GM21528 (cell line): Measurements from ENCODE around the gene BCL7C.

ENCODE experiments used
- ATAC-seq: cut with Tn5 transposase; IDR thresholded peaks from one replicate; pipeline ENCODE4 v1.9.1; 2021; ENCODE audit warnings: mild to moderate bottlenecking, moderate library complexity; ENCODE audit not compliant: unreplicated experiment, low FRiP score

BCL7C gene

DNA sequence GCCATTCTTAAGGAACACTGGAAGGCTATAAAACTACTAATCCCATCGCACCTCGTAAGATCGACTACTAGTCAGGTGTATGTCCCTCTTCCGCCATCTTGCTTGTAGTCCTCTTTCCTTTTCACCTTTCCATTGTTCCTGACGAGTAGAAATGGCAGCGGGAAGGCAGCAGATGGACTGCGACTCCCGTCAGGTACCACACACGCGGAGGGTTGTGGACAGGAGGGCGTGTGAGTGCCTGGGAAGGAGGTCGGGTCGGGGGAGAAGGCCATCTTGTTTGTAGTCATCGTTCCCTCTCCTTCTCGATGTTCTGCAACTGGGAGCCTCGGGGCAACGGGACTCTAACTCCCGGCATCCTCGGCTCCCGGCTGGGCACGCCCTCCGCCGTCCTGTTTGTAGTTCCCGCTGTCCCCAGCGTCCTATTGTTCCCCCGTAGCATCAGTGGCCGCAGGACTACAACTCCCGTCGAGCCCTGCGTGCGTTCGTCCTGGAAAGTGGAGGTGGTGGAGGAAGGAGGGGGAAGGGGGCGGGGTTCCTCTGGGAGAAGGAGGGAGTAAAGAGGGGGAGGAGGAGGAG, 29.2 kb upstream of the BCL7C start:
- peak; percentile 53 for ATAC-seq

DNA sequence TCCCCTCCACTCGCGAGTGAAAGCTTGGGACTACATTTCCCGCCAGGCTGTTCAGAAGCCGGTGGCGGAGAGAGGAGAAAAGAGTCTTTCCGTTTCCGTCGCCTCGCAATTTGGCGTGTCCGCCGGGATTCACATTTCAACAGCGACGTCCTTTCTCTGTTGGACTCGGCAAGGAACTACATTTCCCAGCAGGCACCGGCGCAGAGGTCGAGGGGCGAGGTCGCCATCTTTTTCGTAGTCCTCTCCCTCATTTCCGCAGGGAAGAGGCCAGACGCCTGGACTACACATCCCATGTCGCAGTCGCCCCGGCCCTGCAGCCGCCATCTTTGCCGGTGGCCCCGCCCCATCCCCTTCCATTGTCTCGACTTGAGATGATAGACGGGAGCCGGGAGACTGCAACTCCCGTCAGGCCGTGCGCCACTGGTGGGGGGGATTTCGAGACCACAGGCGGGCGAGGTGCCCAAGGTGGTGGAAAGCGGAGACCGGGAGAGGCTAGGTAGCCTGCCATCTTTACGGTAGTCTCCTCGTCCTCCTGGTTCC, 28.6 kb upstream of the BCL7C start:
- ATAC-seq = peak; percentile 78

DNA sequence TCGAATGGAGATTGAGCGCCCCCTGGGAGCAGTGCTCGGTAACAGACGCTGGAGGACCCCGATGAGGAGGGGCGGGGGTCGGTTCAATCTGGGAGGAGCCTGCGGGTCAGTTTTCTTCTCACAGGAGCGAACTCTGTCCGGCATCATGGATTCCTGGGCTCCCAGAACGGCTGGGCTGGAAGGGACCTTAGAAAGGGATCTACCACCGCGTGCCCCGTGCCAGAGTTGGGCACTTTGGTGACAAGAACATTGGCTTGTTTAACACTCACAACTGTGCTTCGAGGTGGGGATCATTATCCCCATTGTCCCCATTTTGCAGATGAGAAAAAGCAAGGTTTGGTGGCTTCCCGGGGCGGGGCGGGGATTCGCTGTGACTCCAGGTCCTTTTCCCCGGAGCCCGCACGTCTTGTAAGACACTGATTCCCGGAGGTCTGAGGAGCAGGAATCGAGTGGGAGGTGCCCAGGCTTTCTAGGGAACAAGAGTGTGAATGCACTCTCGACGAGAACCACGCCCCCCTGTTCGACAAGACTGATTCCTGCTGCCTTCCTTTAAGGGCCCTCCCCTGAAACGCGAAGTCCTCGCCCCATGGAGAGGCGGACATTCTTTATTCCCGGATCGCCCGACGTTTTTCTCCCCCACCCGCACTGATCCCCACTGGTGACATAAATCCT, 28.0 kb upstream of the BCL7C start:
- ATAC-seq = no peak

DNA sequence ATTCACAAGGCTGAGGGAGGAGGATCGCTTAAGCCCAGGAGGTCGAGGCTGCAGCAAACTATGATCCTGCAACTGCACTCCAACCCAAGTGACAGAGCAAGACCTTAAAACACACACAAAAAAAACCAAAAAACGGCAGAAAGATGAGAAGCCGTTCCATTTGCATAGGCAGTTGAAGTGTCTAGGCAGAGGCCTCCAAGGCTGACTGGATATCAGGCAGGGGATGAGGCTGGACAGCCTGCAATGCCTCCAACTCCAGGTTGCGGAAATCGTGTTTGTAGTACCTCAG, 27.5 kb upstream of the BCL7C start:
- no peak for ATAC-seq

DNA sequence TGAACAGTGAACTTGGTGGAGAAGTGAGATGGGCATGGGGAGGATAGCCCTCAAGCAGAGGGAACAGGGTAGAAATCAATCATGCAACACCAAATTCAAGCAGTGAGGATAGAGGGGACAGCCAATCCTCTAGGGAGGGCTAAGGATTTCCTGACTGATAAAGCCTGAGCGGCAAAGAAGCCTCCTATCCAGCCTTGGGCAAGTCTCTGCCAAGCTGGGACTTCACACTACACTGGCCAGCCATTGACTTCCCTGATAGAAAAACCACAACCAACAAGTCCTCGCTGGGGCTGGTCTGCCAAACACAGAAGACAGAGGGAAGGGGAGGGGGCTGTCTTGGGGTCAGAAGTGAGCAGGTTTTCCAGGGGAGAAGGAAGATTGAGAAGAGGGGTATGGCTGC, 27.0 kb upstream of the BCL7C start:
- no peak for ATAC-seq

DNA sequence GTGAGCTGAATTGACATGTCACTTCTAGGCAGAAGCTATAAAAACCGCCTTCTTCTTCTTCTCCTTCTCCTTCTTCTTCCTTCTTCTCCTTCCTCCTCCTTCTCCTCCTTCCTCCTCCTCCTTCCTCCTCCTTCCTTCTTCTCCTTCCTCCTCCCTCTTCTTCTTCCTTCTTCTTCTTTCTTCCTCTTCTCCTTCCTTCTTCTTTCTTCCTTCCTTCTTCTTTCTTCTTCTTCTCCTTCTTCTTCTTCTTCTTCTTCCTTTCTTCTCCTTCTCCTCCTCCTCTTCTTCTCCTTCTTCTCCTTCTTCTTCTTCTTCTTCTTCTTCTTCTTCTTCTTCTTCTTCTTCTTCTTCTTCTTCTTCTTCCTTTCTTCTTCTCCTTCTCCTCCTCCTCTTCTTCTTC, 24.7 kb upstream of the BCL7C start:
- ATAC-seq = no peak

DNA sequence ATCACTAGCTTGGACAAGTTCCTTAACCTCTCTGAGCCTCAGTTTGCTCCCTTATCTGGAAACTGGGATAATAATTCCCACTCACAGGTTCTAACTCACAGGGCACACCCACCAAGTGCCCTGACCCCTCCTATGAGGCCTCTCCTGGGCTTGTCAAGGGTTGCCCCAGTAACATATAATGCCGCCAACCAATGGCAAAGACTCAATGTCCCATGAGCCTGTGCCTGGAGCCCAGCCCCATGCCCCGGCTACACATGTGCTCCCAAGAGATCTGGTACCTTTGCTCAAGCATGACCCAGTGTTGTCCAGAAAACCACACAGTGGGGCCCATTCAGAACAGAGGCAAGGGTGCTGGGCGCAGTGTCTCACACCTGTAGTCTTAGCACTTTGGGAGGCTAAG, 21.0 kb upstream of the BCL7C start:
- no peak for ATAC-seq

DNA sequence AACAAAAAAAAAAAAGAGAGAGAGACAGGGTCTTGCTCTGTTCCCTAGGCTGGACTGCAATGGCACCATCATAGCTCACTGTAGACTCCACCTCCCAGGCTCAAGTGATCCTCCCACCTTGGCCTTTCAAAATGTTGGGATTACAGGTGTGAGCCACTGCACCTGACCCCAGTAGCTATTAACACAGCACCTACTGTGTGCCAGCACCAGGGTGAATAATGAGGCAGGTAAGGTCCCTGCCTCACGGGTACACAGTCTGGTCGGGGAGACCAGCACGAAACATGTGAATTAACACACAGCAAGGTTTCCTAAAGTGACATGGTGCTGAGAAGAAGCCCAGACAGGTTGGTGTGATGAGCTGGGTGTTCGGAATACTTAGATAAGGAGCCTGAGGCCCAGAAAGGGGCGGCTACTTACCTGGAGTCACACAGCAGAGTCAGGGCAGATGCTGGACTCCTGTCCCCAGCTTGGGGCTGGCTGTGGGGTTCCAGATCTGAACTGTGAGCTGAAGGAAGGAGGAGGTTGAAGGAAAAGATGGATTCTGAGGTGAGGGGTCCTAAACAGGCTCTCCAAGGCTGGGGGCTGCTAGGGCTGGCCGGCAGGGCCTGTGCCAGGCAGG, 19.0 kb upstream of the BCL7C start:
- ATAC-seq = no peak

DNA sequence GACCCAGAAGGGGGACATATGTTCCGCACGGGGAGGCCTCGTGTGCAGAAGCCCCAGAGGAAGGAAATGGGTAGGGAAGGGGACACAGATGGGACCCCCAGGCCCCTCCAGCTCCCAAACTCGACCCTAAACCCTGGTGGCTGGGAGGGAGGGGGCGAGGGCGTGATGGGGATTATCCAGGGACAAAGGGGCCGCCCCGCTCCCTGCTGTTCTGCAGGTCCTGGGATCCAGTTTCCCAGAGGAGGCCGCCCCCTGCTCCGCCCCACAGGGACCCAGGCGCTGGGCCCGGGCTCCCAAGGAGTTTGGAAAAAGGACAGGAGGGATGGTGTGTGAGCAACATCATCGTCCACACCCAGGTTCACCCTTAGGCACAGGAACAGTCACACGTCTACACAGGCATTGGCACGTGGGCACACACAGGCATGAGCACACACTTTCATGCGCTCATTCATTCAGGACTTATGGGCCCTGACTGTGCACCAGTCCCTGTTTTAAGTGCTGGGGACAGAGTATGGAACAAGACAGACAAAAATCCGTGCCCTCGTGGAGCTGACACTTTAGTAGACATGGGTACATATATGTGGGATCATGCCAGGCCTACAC, 16.7 kb upstream of the BCL7C start:
- ATAC-seq = no peak

DNA sequence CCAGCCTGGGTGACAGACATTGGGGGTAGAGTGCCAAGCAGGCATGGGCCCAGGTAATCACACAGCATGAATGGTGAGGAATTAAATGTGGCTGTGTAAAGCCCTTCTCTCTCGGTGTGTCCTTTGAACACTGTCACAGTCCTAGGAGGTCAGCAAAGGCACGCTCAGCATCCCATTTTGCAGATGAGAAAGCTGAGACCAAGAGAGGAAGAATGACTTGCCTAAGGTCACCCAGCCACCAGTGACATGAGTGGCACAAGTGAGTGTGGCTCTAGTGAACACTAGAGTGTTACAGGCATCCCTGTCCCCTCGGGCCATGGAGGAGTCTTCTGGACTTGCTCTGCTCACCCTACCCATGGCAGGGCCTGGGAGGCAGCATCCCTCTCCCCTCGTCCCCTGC, 13.2 kb upstream of the BCL7C start:
- no peak for ATAC-seq

DNA sequence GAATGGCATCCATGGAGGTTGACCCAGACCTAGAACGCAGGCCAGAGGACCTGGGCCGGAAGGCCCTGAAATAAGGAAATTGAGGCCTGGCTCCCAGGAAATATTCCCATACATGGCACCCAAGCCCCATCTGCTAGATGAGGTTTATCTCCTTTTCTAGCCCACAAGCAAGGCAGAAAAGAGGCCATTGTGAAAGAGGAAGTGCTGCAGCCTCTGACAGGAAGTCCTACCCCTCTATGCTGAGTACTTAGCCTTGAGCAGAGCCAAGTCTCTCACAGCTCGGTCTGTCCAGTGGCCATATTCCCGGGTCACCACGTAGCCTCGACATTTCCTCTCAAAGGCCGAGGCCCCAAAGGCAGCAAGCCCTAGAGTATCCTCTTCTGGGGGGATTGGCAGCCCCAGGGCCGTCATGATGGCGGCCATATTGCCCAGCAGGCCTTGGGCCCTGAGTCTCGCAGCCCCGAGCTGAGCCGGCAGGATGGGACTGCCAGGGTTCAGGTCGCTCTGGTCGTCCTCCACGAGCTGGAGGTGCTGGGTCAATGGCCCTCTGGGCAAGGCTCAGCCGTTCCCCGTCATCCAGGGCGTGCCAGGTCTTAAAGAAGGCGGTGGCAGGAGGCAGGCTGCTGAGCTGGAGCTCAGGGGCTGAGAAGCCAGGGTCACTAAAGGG, 10.4 kb upstream of the BCL7C start:
- no peak for ATAC-seq

DNA sequence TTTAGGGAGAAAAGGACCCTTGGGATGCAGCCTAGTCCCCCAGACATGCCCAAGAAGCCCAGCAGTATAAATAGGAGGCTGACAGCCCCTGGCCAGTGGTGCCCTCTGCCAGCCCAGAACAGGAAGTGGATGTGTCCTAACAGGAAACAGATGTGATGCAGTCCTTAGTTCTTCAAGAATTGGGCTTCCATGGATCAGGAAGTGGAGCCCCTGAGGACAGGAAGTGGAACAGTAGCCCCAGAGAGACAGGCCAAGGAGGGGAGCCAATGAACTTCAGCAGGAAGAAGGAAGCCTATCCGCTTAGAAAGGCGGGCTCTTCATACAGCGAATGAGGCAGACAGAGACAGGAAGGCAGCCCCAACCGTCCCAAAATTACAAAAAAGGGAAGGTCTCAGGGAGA, 9.7 kb upstream of the BCL7C start:
- no peak for ATAC-seq

DNA sequence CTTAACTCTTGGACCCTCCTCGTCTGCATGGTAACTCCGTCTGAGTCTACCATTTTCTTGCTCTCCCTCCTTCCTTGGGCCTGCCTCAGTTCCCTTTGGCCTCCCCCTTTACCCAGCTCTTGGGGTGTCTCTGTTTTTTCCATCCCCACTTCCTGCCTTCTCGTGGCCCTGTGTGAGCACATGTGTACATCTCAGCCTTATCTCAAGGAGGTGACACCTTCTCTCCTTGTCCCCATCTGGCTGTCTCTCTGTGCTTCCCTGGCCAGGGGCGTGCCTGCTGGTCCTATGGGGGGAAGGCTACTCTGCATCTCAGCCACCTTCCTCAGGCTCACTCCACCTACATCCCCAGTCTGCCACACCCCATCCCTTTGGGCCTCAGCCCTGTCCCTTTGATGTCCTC, 9.1 kb upstream of the BCL7C start:
- no peak for ATAC-seq

DNA sequence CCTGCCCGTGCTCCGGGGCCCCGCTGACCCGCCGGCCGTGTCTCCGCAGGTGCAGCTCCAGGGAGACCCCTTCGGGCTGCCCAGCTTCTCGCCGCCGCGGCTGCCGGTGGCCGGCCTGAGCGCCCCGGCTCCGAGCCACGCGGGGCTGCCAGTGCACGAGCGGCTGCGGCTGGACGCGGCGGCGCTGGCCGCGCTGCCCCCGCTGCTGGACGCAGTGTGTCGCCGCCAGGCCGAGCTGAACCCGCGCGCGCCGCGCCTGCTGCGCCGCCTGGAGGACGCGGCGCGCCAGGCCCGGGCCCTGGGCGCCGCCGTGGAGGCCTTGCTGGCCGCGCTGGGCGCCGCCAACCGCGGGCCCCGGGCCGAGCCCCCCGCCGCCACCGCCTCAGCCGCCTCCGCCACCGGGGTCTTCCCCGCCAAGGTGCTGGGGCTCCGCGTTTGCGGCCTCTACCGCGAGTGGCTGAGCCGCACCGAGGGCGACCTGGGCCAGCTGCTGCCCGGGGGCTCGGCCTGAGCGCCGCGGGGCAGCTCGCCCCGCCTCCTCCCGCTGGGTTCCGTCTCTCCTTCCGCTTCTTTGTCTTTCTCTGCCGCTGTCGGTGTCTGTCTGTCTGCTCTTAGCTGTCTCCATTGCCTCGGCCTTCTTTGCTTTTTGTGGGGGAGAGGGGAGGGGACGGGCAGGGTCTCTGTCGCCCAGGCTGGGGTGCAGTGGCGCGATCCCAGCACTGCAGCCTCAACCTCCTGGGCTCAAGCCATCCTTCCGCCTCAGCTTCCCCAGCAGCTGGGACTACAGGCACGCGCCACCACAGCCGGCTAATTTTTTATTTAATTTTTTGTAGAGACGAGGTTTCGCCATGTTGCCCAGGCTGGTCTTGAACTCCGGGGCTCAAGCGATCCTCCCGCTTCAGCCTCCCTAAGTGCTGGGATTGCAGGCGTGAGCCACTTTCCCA, 8.4 kb upstream of the BCL7C start:
- ATAC-seq = no peak

DNA sequence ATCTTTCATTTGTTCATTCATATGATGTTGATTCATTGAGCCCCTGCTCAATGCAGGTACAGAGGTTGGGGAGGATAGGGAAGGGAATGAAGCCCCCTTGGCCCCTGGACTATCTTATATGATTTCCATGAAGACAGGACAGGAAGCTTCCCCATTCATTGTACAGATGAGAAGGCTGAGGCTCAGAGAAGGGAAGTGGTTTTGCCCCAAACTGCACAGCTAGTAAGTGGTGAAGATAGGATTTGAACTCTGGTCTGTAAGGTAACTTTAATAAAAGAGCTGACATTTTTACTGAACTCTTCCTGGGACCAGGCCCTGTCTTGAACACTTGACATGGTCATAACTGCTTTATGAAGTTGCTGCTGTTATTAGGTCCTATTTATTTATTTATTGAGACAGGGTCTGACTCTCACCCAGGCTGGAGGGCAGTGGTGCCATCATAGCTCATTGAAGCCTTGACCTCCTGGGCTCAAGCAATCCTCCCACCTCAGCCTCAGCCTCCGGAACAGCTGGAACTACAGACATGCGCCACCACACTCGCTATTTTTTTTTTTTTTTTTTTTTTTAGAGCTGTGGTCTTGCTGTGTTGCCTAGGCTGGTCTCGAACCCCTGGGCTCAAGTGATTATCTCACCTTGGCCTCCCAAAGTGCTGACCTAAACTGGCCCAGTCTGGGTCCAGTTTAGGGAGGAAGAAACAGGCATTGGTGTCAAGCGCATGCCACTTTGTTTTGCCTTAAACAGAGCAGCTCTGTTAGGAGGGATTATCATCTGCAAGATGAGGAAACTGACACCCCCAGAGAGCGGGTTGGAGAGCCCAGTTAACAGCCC, 7.5 kb upstream of the BCL7C start:
- ATAC-seq = no peak

DNA sequence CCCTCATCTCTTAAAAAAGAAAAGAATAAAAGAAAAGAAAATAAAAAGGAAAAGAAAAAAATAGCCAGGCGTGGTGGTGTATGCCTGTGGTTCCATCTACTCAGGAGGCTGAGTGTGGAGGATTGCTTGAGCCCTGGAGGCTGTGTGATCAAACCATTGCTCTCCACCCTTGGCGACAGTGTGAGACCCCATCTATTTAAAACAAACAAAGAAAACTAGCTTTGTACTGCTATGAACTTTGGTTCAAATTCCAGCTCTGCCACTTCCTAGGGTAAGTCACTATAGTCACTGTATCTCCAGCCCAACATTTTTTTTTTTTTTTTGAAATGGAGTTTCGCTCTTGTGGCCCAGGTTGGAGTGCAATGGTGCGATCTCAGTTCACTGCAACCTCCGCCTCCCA, 6.7 kb upstream of the BCL7C start:
- ATAC-seq = no peak

DNA sequence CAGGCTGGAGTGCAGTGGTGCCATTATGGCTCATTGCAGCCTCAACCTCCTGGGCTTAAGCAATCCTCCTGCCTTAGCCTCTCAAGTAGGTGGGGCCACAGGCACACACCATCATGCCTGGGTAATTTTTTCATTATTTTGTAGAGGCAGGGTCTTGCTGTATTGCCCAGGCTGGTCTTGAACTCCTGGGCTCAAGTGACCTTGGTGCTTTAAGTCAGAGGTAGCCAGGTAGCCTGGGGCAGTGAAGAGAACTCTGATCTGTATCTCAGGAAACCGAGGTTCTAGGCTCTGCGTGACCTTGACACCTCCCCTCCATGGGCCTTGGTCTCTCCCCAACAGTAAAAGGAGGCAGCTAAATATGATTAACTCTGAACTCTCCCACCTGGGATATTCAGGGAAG, 5.9 kb upstream of the BCL7C start:
- no peak for ATAC-seq

DNA sequence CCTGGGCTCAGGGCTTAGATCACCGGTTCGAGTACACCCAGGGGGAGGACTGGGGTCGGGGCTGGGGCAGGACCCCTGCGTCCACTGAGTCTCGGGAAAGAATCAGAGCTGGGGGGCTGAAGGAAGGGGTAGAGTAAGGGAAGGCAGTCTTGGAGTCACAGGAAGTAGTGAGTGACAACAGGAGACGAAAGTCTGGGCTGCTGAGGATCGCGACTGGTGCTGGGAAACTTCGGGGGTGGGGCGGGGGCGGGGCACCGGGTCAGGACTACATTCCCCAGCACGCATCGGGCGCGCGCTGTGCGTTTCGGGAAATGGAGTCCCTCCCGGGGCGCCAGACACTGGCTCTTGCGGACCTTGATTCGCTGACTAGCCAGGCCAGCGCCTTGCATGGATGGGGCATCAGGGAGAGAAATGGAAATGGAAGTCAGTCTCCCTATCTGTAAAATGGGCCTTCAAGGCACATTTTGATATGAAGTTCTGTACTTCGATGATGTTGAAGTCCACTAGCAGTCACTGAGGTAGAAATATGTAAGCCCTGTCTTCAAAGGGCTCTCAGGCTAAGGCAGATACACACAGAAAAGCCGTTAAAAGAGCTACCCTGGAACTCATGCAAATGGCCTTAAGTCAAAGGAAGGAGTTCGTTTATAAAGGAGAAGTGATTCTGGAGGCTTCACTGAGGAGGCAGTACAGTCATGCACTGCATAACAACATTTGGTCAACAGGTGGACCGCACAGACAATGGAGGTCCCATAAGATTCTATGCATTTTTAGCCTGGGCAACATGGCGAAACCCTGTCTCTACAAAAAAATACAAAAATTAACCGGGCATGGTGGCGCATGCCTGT, 3.2 kb upstream of the BCL7C start:
- no peak for ATAC-seq
